Measurements from ENCODE around the gene NXPH3.

NXPH3 gene

GRCh38 chr17:49573510-49574322 is 2.0 kb upstream of the NXPH3 start:
- H3K9me3 ChIP-seq (ENCODE audit: severe bottlenecking) = no peaks in the 10 kb centered on the region
- H3K36me3 ChIP-seq (ENCODE audit: low read depth) = no peaks in the 10 kb centered on the region
- no peak for TF ChIP-seq CTCF (IDR thresholded peaks at IDR 0.05; ENCODE audit: poor library complexity, severe bottlenecking)
- DNase-seq (ENCODE audit: low spot score) (no peak), ATAC-seq (ENCODE audit: low read depth) (no peak)
- H3K27me3 ChIP-seq (ENCODE audit: insufficient read depth, poor library complexity, severe bottlenecking) = no peaks in the 10 kb centered on the region
- no peak overlapping the region for H3K4me3 ChIP-seq (ENCODE audit: severe bottlenecking)
- H3K27ac ChIP-seq (ENCODE audit: poor library complexity, severe bottlenecking) = no peak overlapping the region
- no peaks in the 10 kb centered on the region for H3K4me1 ChIP-seq (ENCODE audit: insufficient read depth, poor library complexity, severe bottlenecking)

GRCh38 chr17:49574323-49574781 is 1.3 kb upstream of the NXPH3 start:
- Histone ChIP-seq H3K4me1 (ENCODE audit: insufficient read depth, poor library complexity, severe bottlenecking) (no peaks in the 10 kb centered on the region), H3K27me3 (ENCODE audit: insufficient read depth, poor library complexity, severe bottlenecking) (no peaks in the 10 kb centered on the region), H3K4me3 (ENCODE audit: severe bottlenecking) (no peak overlapping the region), H3K9me3 (ENCODE audit: severe bottlenecking) (no peaks in the 10 kb centered on the region), H3K27ac (ENCODE audit: poor library complexity, severe bottlenecking) (no peak overlapping the region), H3K36me3 (ENCODE audit: low read depth) (no peaks in the 10 kb centered on the region)
- DNase-seq (ENCODE audit: low spot score) = no peak
- ATAC-seq (ENCODE audit: low read depth) = no peak
- TF ChIP-seq CTCF (IDR thresholded peaks at IDR 0.05; ENCODE audit: poor library complexity, severe bottlenecking) = no peak

- H3K4me3 ChIP-seq (ENCODE audit: severe bottlenecking) = peak overlapping the region; percentile 45
- no peaks in the 10 kb centered on the region for H3K36me3 ChIP-seq (ENCODE audit: low read depth)
- DNase-seq (ENCODE audit: low spot score) (no peak), ATAC-seq (ENCODE audit: low read depth) (no peak)
- no peak for TF ChIP-seq CTCF (IDR thresholded peaks at IDR 0.05; ENCODE audit: poor library complexity, severe bottlenecking)
- peaks cover 2% of the 10 kb centered on the region for H3K4me1 ChIP-seq (ENCODE audit: insufficient read depth, poor library complexity, severe bottlenecking)
- no peaks in the 10 kb centered on the region for H3K9me3 ChIP-seq (ENCODE audit: severe bottlenecking)
- H3K27ac ChIP-seq (ENCODE audit: poor library complexity, severe bottlenecking) = no peak overlapping the region
- no peaks in the 10 kb centered on the region for H3K27me3 ChIP-seq (ENCODE audit: insufficient read depth, poor library complexity, severe bottlenecking)
Measured at GRCh38 chr17:49574945-49575678, 559 bp upstream of the NXPH3 start.

GRCh38 chr17:49576088-49576916 is 631 bp downstream of the NXPH3 start:
- ATAC-seq (ENCODE audit: low read depth) (peak; percentile 60), DNase-seq (ENCODE audit: low spot score) (no peak)
- no peak for TF ChIP-seq CTCF (IDR thresholded peaks at IDR 0.05; ENCODE audit: poor library complexity, severe bottlenecking)
- no peak overlapping the region for H3K27ac ChIP-seq (ENCODE audit: poor library complexity, severe bottlenecking)
- H3K27me3 ChIP-seq (ENCODE audit: insufficient read depth, poor library complexity, severe bottlenecking) = no peaks in the 10 kb centered on the region
- H3K36me3 ChIP-seq (ENCODE audit: low read depth) = no peaks in the 10 kb centered on the region
- peaks cover 8% of the 10 kb centered on the region for H3K4me1 ChIP-seq (ENCODE audit: insufficient read depth, poor library complexity, severe bottlenecking)
- no peaks in the 10 kb centered on the region for H3K9me3 ChIP-seq (ENCODE audit: severe bottlenecking)
- H3K4me3 ChIP-seq (ENCODE audit: severe bottlenecking) = peak overlapping the region; percentile 45
